Caco-2 (cell line): ENCODE data around the gene MBNL2. TPM values are rescaled to one million over a fixed set of nuclear protein-coding genes. Genes with fewer than 3 reads are reported as not detected.

Source experiments
- BruUV-seq: library from RNA; stranded (reverse); fragments of 400-500 nt; replicated peaks from 2 replicates; lab custom pipeline; 2021; lab: Mats Ljungman, UMichigan
- CTCF ChIA-PET: fragments of 300-600 bp; sonication (Branson Sonifier 250); formaldehyde crosslinking; loops from one replicate; lab custom pipeline; 2022; ENCODE audit warnings: antibody characterized with exemption; lab: Charles Lee
- POLR2A ChIA-PET: fragments of 300-600 bp; sonication (Branson Sonifier 250); formaldehyde crosslinking; loops from one replicate; lab custom pipeline; 2022; ENCODE audit warnings: antibody characterized with exemption; lab: Charles Lee
- DNase-seq, 2 experiments: peaks; one replicate each; pipeline versions ENCODE4 v3.0.0 to v3.0.0-alpha.2; 2020 to 2022
- H3K27me3 ChIP-seq: replicated peaks from 2 replicates; pipeline ENCODE4 v1.6.0; 2011; ENCODE audit warnings: low read length; ENCODE audit not compliant: control insufficient read depth, insufficient read depth
- H3K36me3 ChIP-seq: 2 replicates; pipeline ENCODE4 v1.5.1; 2011; ENCODE audit warnings: low read length; ENCODE audit not compliant: control insufficient read depth, insufficient read depth
- H3K4me1 ChIP-seq: fragments of 250-450 bp; sonication (Bioruptor Pico); 2 replicates; pipeline ENCODE4 v1.5.1; 2020; ENCODE audit warnings: mild to moderate bottlenecking
- H3K4me3 ChIP-seq: 2 replicates; pipeline ENCODE4 v1.5.1; 2011; ENCODE audit warnings: low read depth, mild to moderate bottlenecking, control low read depth, low read length
- H3K9me3 ChIP-seq: fragments of 250-450 bp; sonication (Bioruptor Pico); 2 replicates; pipeline ENCODE4 v1.5.1; 2020; ENCODE audit warnings: mild to moderate bottlenecking, moderate library complexity
- H3K27ac Mint-ChIP-seq: one replicate; pipeline ENCODE4 v1.8.0; 2022; ENCODE audit warnings: mixed read lengths; ENCODE audit not compliant: unreplicated experiment
- H3K27me3 Mint-ChIP-seq: one replicate; pipeline ENCODE4 v1.8.0; 2022; ENCODE audit warnings: mixed read lengths; ENCODE audit not compliant: insufficient read depth, unreplicated experiment
- H3K36me3 Mint-ChIP-seq: one replicate; pipeline ENCODE4 v1.8.0; 2022; ENCODE audit warnings: mild to moderate bottlenecking, mixed read lengths; ENCODE audit not compliant: insufficient read depth, unreplicated experiment
- H3K4me1 Mint-ChIP-seq: one replicate; pipeline ENCODE4 v1.8.0; 2022; ENCODE audit warnings: low read depth, mixed read lengths; ENCODE audit not compliant: unreplicated experiment
- H3K4me3 Mint-ChIP-seq: one replicate; pipeline ENCODE4 v1.8.0; 2022; ENCODE audit warnings: mild to moderate bottlenecking, moderate library complexity, mixed read lengths; ENCODE audit not compliant: unreplicated experiment
- H3K9me3 Mint-ChIP-seq: one replicate; pipeline ENCODE4 v1.8.0; 2022; ENCODE audit warnings: mixed read lengths; ENCODE audit not compliant: unreplicated experiment
- CTCF ChIP-seq, 2 experiments: fragments of 200-600 bp in 1 of 2; IDR thresholded peaks; 1 replicate in 1 of 2; 2 replicates in 1 of 2; pipeline versions ENCODE4 v1.5.1 to v1.8.0; 2011 to 2022; ENCODE audit warnings: antibody characterized with exemption in 1 of 2, control low read depth in 1 of 2, inconsistent platforms in 1 of 2, low read depth in 1 of 2, low read length in 1 of 2, mild to moderate bottlenecking in 1 of 2, moderate library complexity in 1 of 2; ENCODE audit not compliant: insufficient read depth in 1 of 2, severe bottlenecking in 1 of 2, unreplicated experiment in 1 of 2
- intact Hi-C: fragments of 100-400 bp; cut with micrococcal nuclease; formaldehyde crosslinking; loops from one replicate; pipeline ENCODE4 v1.10.0; 2022; ENCODE audit not compliant: unreplicated experiment
- total RNA-seq: library from RNA; stranded (reverse); gene quantifications from 2 replicates; pipeline ENCODE4 v1.2.3, GENCODE V29; 2022

MBNL2 gene
- total RNA-seq, 1 experiment from 2014 or later, result 41.6 TPM

- no peak overlapping the region for H3K4me3 Mint-ChIP-seq
- BruUV-seq, result no TSS peak
- TF ChIP-seq CTCF (IDR thresholded peaks at IDR 0.05; ENCODE audit: insufficient read depth in 1 of 2, low read depth in 1 of 2, low read length in 1 of 2, severe bottlenecking in 1 of 2, unreplicated experiment in 1 of 2), result no peak
- H3K36me3 ChIP-seq, result peaks cover 2% of the 10 kb centered on the region; the same call in 1 of the 2 replicates
- ChIA-PET POLR2A (no interaction called here), CTCF (no interaction called here)
- no peaks in the 10 kb centered on the region for H3K27me3 ChIP-seq
- no peak for DNase-seq
- no peak overlapping the region for H3K4me3 ChIP-seq
- H3K9me3 Mint-ChIP-seq, result no peaks in the 10 kb centered on the region
- intact Hi-C loops, result loop anchor here (5.0 kb wide), 1 partner anchor 63 kb away; no protein-coding TSS in a partner anchor
- no peaks in the 10 kb centered on the region for H3K4me1 Mint-ChIP-seq
- H3K4me1 ChIP-seq, result peaks cover 11% of the 10 kb centered on the region; the same call in 1 of the 2 replicates
- H3K36me3 Mint-ChIP-seq, result peaks cover 10% of the 10 kb centered on the region
- H3K9me3 ChIP-seq, result no peaks in the 10 kb centered on the region
- no peaks in the 10 kb centered on the region for H3K27me3 Mint-ChIP-seq
- H3K27ac Mint-ChIP-seq, result no peak overlapping the region
These were observed 118.0 kb downstream of the MBNL2 start for GRCh38 chr13:97339988-97340749.

DNA sequence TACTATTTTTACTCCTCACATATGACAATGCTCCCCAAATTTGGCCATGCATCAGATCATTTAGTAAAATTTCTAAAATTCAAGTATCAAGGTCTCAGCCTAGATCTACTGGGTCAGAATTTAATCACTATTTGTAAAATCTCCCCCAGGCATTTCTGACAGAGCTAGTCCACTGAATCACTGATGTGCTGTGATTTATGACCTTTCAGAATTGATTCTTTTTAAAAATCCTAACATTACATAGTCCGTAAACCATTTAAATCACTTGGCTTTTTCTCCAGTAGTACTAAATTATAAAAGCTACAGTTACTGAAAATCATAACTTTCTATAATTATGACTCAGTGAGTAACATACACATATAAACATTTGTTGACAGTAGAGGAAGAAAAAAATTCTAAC lies 119.0 kb downstream of the MBNL2 start:
- H3K27ac Mint-ChIP-seq, result no peak overlapping the region
- peaks cover 18% of the 10 kb centered on the region for H3K36me3 Mint-ChIP-seq
- H3K9me3 Mint-ChIP-seq, result no peaks in the 10 kb centered on the region
- no peaks in the 10 kb centered on the region for H3K27me3 Mint-ChIP-seq
- no peaks in the 10 kb centered on the region for H3K27me3 ChIP-seq
- H3K4me3 Mint-ChIP-seq, result no peak overlapping the region
- H3K4me1 ChIP-seq, result peaks cover 11% of the 10 kb centered on the region; the same call in 1 of the 2 replicates
- ChIA-PET CTCF (no interaction called here), POLR2A (no interaction called here)
- intact Hi-C loops, result loop anchor here (5.0 kb wide), 1 partner anchor 64 kb away; no protein-coding TSS in a partner anchor
- no peak overlapping the region for H3K4me3 ChIP-seq
- H3K36me3 ChIP-seq, result peaks cover 2% of the 10 kb centered on the region; the same call in 1 of the 2 replicates
- no peak for TF ChIP-seq CTCF (IDR thresholded peaks at IDR 0.05; ENCODE audit: insufficient read depth in 1 of 2, low read depth in 1 of 2, low read length in 1 of 2, severe bottlenecking in 1 of 2, unreplicated experiment in 1 of 2)
- no TSS peak for BruUV-seq
- H3K9me3 ChIP-seq, result no peaks in the 10 kb centered on the region
- peaks cover 6% of the 10 kb centered on the region for H3K4me1 Mint-ChIP-seq
- DNase-seq, result no peak

- peaks cover 8% of the 10 kb centered on the region for H3K4me1 Mint-ChIP-seq
- H3K4me3 ChIP-seq, result no peak overlapping the region
- intact Hi-C loops, result loop anchor here (5.0 kb wide), 1 partner anchor 65 kb away; no protein-coding TSS in a partner anchor
- no peak for TF ChIP-seq CTCF (IDR thresholded peaks at IDR 0.05; ENCODE audit: insufficient read depth in 1 of 2, low read depth in 1 of 2, low read length in 1 of 2, severe bottlenecking in 1 of 2, unreplicated experiment in 1 of 2)
- H3K9me3 ChIP-seq, result no peaks in the 10 kb centered on the region
- H3K4me3 Mint-ChIP-seq, result no peak overlapping the region
- no peaks in the 10 kb centered on the region for H3K27me3 ChIP-seq
- peaks cover 25% of the 10 kb centered on the region for H3K36me3 Mint-ChIP-seq
- CTCF ChIA-PET, result no interaction called here
- no TSS peak for BruUV-seq
- H3K4me1 ChIP-seq, result peaks cover 11% of the 10 kb centered on the region; the same call in 1 of the 2 replicates
- POLR2A ChIA-PET, result no interaction called here
- H3K27ac Mint-ChIP-seq, result no peak overlapping the region
- no peaks in the 10 kb centered on the region for H3K9me3 Mint-ChIP-seq
- no peaks in the 10 kb centered on the region for H3K27me3 Mint-ChIP-seq
- DNase-seq, result no peak
- H3K36me3 ChIP-seq, result peaks cover 3% of the 10 kb centered on the region; the same call in 1 of the 2 replicates
These were observed 120.0 kb downstream of the MBNL2 start for GRCh38 chr13:97342136-97342535.
